ENCODE results near the gene TLR10.

Gene TLR10

DNA sequence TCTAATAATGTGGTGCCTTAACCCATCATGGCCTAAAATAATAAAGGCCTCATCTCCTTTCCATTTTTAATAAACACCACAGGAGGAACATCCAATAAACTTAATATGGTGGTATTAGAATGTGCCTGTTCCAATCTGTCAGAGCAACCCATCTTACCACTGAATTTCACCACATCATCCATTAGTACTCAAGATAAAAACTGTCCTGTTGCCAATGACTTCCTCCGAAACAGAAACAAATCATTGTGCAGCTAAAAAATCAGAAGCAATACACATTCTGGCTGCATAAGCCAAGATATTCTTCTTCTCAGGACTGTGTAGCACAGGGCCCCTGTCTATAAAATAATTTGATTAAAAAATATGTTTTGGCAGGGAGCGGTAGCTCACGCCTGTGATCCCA lies 18.5 kb downstream of the TLR10 start:
- Histone ChIP-seq H3F3A (ENCODE audit: low read depth) (no peaks in the 10 kb centered on the region), H3K27me3 (ENCODE audit: insufficient read depth, low read length, poor library complexity, severe bottlenecking) (no peaks in the 10 kb centered on the region), H3K9me2 (replicated peaks; ENCODE audit: low read depth, low read length) (no peaks in the 10 kb centered on the region)

DNA sequence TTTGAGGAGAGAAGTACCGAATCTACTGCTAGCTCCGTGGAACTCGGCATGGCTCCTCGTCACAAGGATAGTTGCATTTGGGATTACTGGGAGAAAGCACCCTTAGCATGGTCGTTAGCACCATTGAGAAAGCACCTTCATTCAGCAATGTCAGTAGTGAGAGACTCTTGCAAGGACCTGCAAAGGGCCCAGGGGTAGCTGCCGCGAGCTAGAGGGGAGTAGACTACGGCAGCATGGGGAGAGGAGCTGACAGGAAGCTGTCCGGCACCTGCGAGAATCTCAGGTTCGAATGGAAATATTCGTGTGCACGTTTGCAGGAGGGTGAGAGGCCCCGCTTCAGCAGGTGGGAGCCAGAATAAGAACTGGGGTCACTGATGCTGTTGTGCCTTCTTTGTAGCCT lies 20.2 kb downstream of the TLR10 start:
- H3K9me2 ChIP-seq (replicated peaks; ENCODE audit: low read depth, low read length): no peaks in the 10 kb centered on the region
- H4K20me1 ChIP-seq (ENCODE audit: insufficient read depth, low read length, poor library complexity, severe bottlenecking): no peaks in the 10 kb centered on the region
- TF ChIP-seq, protein P1, sequence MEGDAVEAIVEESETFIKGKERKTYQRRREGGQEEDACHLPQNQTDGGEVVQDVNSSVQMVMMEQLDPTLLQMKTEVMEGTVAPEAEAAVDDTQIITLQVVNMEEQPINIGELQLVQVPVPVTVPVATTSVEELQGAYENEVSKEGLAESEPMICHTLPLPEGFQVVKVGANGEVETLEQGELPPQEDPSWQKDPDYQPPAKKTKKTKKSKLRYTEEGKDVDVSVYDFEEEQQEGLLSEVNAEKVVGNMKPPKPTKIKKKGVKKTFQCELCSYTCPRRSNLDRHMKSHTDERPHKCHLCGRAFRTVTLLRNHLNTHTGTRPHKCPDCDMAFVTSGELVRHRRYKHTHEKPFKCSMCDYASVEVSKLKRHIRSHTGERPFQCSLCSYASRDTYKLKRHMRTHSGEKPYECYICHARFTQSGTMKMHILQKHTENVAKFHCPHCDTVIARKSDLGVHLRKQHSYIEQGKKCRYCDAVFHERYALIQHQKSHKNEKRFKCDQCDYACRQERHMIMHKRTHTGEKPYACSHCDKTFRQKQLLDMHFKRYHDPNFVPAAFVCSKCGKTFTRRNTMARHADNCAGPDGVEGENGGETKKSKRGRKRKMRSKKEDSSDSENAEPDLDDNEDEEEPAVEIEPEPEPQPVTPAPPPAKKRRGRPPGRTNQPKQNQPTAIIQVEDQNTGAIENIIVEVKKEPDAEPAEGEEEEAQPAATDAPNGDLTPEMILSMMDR (conservative IDR thresholded peaks at IDR 0.05; ENCODE audit: low read length): no peak
- no peak for TF ChIP-seq EZH2phosphoT487 (IDR thresholded peaks at IDR 0.05; ENCODE audit: borderline replicate concordance)
- no peaks in the 10 kb centered on the region for H3K4me1 ChIP-seq (ENCODE audit: insufficient read depth, low read length, poor library complexity, severe bottlenecking)
- H2AFZ ChIP-seq (ENCODE audit: low read length): no peak overlapping the region
- no peaks in the 10 kb centered on the region for H3K27me3 ChIP-seq (ENCODE audit: insufficient read depth, low read length, poor library complexity, severe bottlenecking)
- no peaks in the 10 kb centered on the region for H3K79me2 ChIP-seq (ENCODE audit: insufficient read depth, low read length)
- no peaks in the 10 kb centered on the region for H3K9me3 ChIP-seq (ENCODE audit: insufficient read depth, low read depth, low read length)
- H3K9ac ChIP-seq (ENCODE audit: low read depth, low read length, poor library complexity, severe bottlenecking): no peak overlapping the region
- no peak overlapping the region for H3K4me2 ChIP-seq (ENCODE audit: low read depth, low read length, poor library complexity, severe bottlenecking)
- H3K4me3 ChIP-seq (ENCODE audit: low read length, poor library complexity, severe bottlenecking): no peak overlapping the region
- H3K36me3 ChIP-seq (ENCODE audit: insufficient read depth, low read length): no peaks in the 10 kb centered on the region
- H3F3A ChIP-seq (ENCODE audit: low read depth): no peaks in the 10 kb centered on the region

More for the DNA sequence above, 18.5 kb downstream of the TLR10 start:
- no peak overlapping the region for H3K4me3 ChIP-seq (ENCODE audit: low read length, poor library complexity, severe bottlenecking)
- no peak overlapping the region for H3K9ac ChIP-seq (ENCODE audit: low read depth, low read length, poor library complexity, severe bottlenecking)
- no peaks in the 10 kb centered on the region for H4K20me1 ChIP-seq (ENCODE audit: insufficient read depth, low read length, poor library complexity, severe bottlenecking)
- no peaks in the 10 kb centered on the region for H3K36me3 ChIP-seq (ENCODE audit: insufficient read depth, low read length)
- no peak overlapping the region for H2AFZ ChIP-seq (ENCODE audit: low read length)
- no peaks in the 10 kb centered on the region for H3K9me3 ChIP-seq (ENCODE audit: insufficient read depth, low read depth, low read length)
- no peaks in the 10 kb centered on the region for H3K4me1 ChIP-seq (ENCODE audit: insufficient read depth, low read length, poor library complexity, severe bottlenecking)
- TF ChIP-seq, protein P1 (conservative IDR thresholded peaks at IDR 0.05; ENCODE audit: low read length): no peak
- TF ChIP-seq EZH2phosphoT487 (IDR thresholded peaks at IDR 0.05; ENCODE audit: borderline replicate concordance): no peak
- no peak overlapping the region for H3K4me2 ChIP-seq (ENCODE audit: low read depth, low read length, poor library complexity, severe bottlenecking)
- H3K79me2 ChIP-seq (ENCODE audit: insufficient read depth, low read length): no peaks in the 10 kb centered on the region

DNA sequence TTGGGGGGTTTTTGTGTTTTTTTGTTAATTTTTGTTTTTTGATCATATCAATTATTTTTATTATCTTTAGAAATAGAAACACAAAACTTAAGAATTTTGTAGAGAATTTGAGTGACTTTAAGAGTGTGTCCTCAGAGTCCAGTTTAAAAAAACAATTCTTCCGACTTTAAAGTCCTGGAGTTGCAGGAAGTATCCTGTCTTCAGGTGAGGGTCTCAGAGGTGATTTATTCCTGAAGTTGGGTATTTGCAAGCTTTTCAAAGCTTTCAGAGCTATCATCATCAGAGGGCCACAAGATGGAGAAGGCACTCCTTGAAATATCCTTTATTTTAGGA lies 23.0 kb downstream of the TLR10 start:
- no peaks in the 10 kb centered on the region for H3F3A ChIP-seq (ENCODE audit: low read depth)
- no peak overlapping the region for H3K9ac ChIP-seq (ENCODE audit: low read depth, low read length, poor library complexity, severe bottlenecking)
- no peaks in the 10 kb centered on the region for H3K9me2 ChIP-seq (replicated peaks; ENCODE audit: low read depth, low read length)
- H3K79me2 ChIP-seq (ENCODE audit: insufficient read depth, low read length): no peaks in the 10 kb centered on the region
- H3K4me1 ChIP-seq (ENCODE audit: insufficient read depth, low read length, poor library complexity, severe bottlenecking): no peaks in the 10 kb centered on the region
- no peak overlapping the region for H2AFZ ChIP-seq (ENCODE audit: low read length)
- H3K4me3 ChIP-seq (ENCODE audit: low read length, poor library complexity, severe bottlenecking): no peak overlapping the region
- H3K9me3 ChIP-seq (ENCODE audit: insufficient read depth, low read depth, low read length): no peaks in the 10 kb centered on the region
- H4K20me1 ChIP-seq (ENCODE audit: insufficient read depth, low read length, poor library complexity, severe bottlenecking): no peaks in the 10 kb centered on the region
- no peaks in the 10 kb centered on the region for H3K36me3 ChIP-seq (ENCODE audit: insufficient read depth, low read length)
- no peak for TF ChIP-seq EZH2phosphoT487 (IDR thresholded peaks at IDR 0.05; ENCODE audit: borderline replicate concordance)
- no peaks in the 10 kb centered on the region for H3K27me3 ChIP-seq (ENCODE audit: insufficient read depth, low read length, poor library complexity, severe bottlenecking)
- no peak overlapping the region for H3K4me2 ChIP-seq (ENCODE audit: low read depth, low read length, poor library complexity, severe bottlenecking)

DNA sequence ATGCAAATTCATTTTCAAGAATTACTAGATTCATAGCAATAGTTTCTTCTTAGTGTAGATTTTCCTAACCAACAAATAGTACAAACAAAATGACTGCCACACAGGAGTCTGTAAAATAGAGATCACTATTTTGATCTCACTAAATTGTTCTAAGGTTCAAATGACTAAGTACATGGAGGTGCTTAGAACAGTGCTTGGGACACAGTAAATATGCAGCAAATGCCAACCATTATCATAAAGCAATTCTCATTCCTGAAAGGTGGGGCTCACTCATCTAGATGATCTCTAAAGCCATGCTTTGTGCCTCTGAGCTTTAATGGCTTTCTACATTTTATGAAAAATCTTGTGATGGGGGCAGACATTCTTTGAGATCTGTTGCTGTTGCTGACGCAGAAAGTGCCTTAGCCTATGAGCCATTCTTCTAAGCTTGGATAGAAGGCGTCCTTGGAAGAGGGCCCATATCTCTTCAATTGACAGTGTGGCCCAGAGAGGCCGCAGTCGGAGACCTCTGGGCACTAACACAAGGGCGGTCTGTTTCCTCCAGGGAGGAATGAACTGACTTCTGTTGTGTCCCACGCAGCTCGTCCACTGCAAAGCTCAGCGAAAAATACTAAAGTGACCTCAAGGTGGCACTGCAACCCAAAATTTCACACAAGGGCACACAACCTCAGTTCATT lies 23.5 kb downstream of the TLR10 start:
- Histone ChIP-seq H3K36me3 (ENCODE audit: insufficient read depth, low read length) (no peaks in the 10 kb centered on the region), H3K9me2 (replicated peaks; ENCODE audit: low read depth, low read length) (no peaks in the 10 kb centered on the region), H2AFZ (ENCODE audit: low read length) (peak overlapping the region; percentile 90), H3K27me3 (ENCODE audit: insufficient read depth, low read length, poor library complexity, severe bottlenecking) (no peaks in the 10 kb centered on the region), H3K4me3 (ENCODE audit: low read length, poor library complexity, severe bottlenecking) (no peak overlapping the region), H3K9ac (ENCODE audit: low read depth, low read length, poor library complexity, severe bottlenecking) (no peak overlapping the region), H3K4me1 (ENCODE audit: insufficient read depth, low read length, poor library complexity, severe bottlenecking) (no peaks in the 10 kb centered on the region), H4K20me1 (ENCODE audit: insufficient read depth, low read length, poor library complexity, severe bottlenecking) (no peaks in the 10 kb centered on the region), H3K4me2 (ENCODE audit: low read depth, low read length, poor library complexity, severe bottlenecking) (peak overlapping the region; percentile 32), H3F3A (ENCODE audit: low read depth) (no peaks in the 10 kb centered on the region), H3K79me2 (ENCODE audit: insufficient read depth, low read length) (no peaks in the 10 kb centered on the region), H3K9me3 (ENCODE audit: insufficient read depth, low read depth, low read length) (no peaks in the 10 kb centered on the region)
- TF ChIP-seq, protein P1 (conservative IDR thresholded peaks at IDR 0.05; ENCODE audit: low read length): peak; percentile 76
- TF ChIP-seq EZH2phosphoT487 (IDR thresholded peaks at IDR 0.05; ENCODE audit: borderline replicate concordance): no peak
